HepG2 (cell line): ENCODE measurements around the gene INTS1.

Experiments
- BCL3 ChIP-seq: sonication (generic); formaldehyde crosslinking; IDR thresholded peaks from 2 replicates; pipeline ENCODE4 v1.5.1; 2020; ENCODE audit warnings: mild to moderate bottlenecking, missing genetic modification reagents, moderate library complexity
- FOXO4 ChIP-seq: sonication (generic); formaldehyde crosslinking; conservative IDR thresholded peaks from 2 replicates; pipeline ENCODE4 v1.8.1; 2023; ENCODE audit warnings: missing genetic modification reagents
- HDAC2 ChIP-seq: sonication (generic); formaldehyde crosslinking; IDR thresholded peaks from 2 replicates; pipeline ENCODE4 v1.4.0; 2020; ENCODE audit warnings: missing genetic modification reagents
- KLF16 ChIP-seq, 2 experiments: sonication (generic) in 1 of 2; formaldehyde crosslinking in 1 of 2; IDR thresholded peaks; 2 replicates each; pipeline versions ENCODE4 v1.6.1 to v1.8.0; 2016 to 2023; ENCODE audit warnings: missing genetic modification reagents in 2 of 2, missing compliant biosample characterization in 1 of 2
- MAFF ChIP-seq: IDR thresholded peaks from 2 replicates; pipeline ENCODE4 v1.6.1; 2011; ENCODE audit warnings: low read depth, low read length, improper control_type of control experiment
- RELA ChIP-seq: sonication (generic); formaldehyde crosslinking; IDR thresholded peaks from 2 replicates; pipeline ENCODE4 v1.4.0; 2020; ENCODE audit warnings: missing genetic modification reagents
- SP1 ChIP-seq, 2 experiments: fragments of 450-650 bp in 1 of 2; sonication (generic) in 1 of 2; formaldehyde crosslinking in 1 of 2; IDR thresholded peaks; 2 replicates each; pipeline versions ENCODE4 v1.4.0 to v1.6.1; 2016 to 2020; ENCODE audit warnings: missing genetic modification reagents in 1 of 2
- STAG1 ChIP-seq: sonication (generic); formaldehyde crosslinking; IDR thresholded peaks from 2 replicates; pipeline ENCODE4 v1.4.0; 2020; ENCODE audit warnings: missing genetic modification reagents
- TGIF2 ChIP-seq: IDR thresholded peaks from 2 replicates; pipeline ENCODE4 v1.6.1; 2016; ENCODE audit warnings: control low read depth, missing compliant biosample characterization
- THAP9 ChIP-seq: sonication (generic); formaldehyde crosslinking; IDR thresholded peaks from 2 replicates; pipeline ENCODE4; 2020; ENCODE audit warnings: missing genetic modification reagents, mild to moderate bottlenecking, borderline replicate concordance
- TF ChIP-seq, protein P1 (sequence below): sonication (generic); formaldehyde crosslinking; IDR thresholded peaks from 2 replicates; pipeline ENCODE4 v1.5.0; 2020; ENCODE audit warnings: mild to moderate bottlenecking, missing genetic modification reagents, moderate library complexity

DNA sequence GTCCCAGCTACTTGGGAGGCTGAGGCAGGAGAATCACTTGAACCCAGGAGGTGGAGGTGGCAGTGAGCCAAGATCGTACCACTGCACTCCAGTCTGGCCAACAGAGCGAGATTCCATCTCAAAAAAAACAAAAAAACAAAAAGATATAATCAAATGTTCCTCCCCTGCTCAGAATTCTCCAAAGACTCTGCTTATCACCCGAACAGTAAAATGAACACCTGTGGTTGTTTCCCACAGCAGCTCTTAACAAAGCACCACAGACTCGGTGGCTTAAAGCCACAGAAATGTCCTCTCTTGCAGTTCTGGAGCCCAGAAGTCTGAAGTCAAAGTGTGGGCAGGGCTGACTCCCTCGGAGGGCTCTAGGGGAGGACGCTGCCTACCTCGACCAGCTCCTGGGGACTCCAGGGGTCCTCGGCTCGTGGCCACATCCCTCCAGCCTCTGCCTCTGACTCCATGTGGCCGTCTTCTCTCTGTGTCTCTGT lies 4.1 kb upstream of the INTS1 start:
- TF ChIP-seq, protein P1, sequence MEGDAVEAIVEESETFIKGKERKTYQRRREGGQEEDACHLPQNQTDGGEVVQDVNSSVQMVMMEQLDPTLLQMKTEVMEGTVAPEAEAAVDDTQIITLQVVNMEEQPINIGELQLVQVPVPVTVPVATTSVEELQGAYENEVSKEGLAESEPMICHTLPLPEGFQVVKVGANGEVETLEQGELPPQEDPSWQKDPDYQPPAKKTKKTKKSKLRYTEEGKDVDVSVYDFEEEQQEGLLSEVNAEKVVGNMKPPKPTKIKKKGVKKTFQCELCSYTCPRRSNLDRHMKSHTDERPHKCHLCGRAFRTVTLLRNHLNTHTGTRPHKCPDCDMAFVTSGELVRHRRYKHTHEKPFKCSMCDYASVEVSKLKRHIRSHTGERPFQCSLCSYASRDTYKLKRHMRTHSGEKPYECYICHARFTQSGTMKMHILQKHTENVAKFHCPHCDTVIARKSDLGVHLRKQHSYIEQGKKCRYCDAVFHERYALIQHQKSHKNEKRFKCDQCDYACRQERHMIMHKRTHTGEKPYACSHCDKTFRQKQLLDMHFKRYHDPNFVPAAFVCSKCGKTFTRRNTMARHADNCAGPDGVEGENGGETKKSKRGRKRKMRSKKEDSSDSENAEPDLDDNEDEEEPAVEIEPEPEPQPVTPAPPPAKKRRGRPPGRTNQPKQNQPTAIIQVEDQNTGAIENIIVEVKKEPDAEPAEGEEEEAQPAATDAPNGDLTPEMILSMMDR (CRISPR knock-in tag): no peak
- TF ChIP-seq RELA (CRISPR knock-in tag) (no peak), FOXO4 (CRISPR knock-in tag) (no peak), MAFF (no peak), SP1 (IDR thresholded peaks at IDR 0.05) (no peak), SP1 (CRISPR knock-in tag; IDR thresholded peaks at IDR 0.05) (no peak), HDAC2 (CRISPR knock-in tag) (no peak), STAG1 (CRISPR knock-in tag) (no peak), THAP9 (CRISPR knock-in tag) (no peak), KLF16 (CRISPR knock-in tag; IDR thresholded peaks at IDR 0.05) (no peak), TGIF2 (CRISPR knock-in tag) (no peak), BCL3 (CRISPR knock-in tag) (no peak)
